Dermis blood vessel endothelial cell (primary cell): ENCODE results near the gene CAMK1G. TPM values are rescaled to one million over a fixed set of nuclear protein-coding genes. Genes with fewer than 3 reads are reported as not detected.

ENCODE experiments used
- DNase-seq: peaks from one replicate; pipeline ENCODE4 v3.0.0; 2010
- total RNA-seq: library from RNA; depleted of rRNA; stranded (reverse); fragments of >200 nt; gene quantifications from 2 replicates; pipeline ENCODE4 v1.2.3, GENCODE V29; 2014

The CAMK1G gene
- total RNA-seq, 1 donor from 2014 or later: not detected

DNA sequence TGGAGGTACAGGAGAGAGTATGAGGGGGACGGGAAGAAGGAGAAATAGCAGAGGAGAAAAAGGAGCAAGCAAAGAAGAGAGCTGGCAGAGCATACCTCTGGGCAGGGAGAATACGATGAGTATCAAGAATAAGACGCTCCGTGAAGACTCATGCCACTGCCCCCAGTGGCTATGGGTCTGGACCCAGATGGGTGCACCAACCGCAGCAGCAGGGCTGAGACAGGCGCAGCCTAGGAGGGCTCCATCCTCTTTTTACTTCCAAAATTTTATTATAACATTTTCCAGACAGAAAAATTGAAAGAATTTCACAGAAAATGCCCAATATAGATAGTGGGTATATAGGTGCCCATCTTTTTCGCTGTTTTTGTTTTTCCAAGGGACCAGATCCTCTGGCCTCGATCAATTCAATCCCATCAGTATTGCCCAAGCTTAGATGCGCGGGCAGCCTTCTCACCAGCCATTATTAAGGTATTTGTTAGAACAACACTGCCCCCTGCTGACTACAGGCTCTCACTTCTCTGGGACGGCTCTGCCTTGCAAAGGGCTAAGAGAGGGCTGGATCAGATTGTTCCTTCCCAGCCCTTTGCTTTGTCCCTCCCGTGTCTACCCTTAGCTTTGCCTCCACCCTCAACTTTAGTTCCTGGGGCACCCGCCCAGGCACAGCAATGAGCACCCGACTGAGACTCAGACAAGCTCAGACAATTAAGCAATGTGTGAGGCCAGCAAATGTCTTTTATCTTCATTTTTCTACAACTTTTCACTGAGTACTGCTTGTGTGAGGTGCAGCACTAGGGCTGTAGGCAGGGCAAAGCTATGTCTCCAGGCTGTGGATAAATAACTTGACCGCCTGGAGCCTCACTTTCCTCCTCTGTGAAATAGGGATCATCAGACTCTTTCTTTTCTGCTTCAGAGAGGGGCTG, 17.5 kb upstream of the CAMK1G start:
- DNase-seq: peak; percentile 90

DNA sequence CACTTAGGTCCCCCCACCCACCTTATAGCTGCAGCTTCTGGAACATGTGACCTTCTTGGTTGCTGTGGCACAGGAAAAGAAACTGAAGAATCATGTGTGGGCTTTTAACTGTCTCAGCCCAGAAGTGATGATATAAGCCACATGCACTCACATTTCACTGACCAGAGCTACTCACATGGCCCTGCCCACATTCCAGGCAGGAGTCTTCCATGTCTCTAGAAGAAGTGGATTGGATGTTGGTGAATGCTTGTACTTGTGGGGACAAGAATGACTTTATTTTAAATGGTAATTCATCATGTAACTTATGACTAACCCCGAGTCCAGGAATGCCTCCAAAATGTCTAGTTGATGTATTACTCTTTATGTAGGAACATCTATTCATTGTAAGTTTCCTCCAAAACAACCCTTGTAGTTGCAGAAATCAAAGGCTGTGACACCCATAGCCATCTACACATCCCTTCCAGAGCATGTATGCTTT, 15.8 kb upstream of the CAMK1G start:
- DNase-seq: no peak

DNA sequence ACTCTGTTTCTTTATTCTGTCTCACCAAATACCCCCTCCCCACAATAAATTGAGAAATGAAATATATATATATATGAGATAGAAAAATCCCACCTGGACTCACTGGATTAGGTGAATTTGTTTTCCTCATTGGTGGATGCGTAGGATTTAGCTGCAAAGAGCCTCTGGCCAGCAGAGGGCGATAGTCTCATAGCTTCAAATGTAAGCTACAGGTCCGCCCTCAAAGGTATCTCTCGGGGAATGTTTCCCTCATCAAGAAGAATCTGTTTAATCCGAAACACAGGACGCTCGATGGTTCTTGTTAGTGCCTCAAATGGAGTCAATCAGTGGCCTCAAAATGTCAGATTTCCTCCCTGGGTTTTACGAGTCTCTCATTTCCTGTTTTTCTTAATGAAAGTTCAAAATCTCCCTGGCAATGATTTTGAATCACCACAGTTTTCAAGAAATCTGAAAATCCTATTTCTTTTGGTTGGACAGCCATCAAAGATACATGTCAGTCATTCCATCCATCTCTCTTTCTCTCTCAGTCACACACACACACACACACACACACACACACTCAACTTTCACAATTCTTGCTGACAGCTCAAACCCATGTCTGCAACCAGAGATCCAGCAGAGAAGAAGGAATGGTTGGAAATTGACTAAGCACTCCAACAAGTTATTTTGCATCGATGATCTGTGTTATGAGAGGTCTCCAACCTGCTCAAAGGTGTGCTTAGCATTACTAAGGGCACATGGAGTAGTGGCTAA, 13.9 kb upstream of the CAMK1G start:
- DNase-seq: peak; percentile 90

DNA sequence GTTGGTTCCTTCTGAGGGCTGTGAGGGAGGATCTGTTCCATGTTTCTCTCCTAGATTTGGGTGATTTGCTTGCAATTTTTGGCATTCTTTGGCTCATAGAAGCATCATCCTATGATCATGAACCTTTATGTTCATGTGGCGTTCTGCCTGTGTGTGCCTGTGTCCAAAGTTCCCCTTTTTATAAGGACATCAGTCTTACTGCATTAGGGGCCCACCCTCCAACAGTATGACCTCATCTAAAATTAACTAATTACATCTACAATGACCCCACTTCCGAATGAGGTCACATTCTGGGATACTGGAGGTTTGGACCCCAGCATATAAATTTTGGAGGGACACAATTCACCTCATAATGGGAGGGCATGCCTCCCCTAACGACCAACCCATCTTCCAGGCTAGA, 12.8 kb upstream of the CAMK1G start:
- no peak for DNase-seq

DNA sequence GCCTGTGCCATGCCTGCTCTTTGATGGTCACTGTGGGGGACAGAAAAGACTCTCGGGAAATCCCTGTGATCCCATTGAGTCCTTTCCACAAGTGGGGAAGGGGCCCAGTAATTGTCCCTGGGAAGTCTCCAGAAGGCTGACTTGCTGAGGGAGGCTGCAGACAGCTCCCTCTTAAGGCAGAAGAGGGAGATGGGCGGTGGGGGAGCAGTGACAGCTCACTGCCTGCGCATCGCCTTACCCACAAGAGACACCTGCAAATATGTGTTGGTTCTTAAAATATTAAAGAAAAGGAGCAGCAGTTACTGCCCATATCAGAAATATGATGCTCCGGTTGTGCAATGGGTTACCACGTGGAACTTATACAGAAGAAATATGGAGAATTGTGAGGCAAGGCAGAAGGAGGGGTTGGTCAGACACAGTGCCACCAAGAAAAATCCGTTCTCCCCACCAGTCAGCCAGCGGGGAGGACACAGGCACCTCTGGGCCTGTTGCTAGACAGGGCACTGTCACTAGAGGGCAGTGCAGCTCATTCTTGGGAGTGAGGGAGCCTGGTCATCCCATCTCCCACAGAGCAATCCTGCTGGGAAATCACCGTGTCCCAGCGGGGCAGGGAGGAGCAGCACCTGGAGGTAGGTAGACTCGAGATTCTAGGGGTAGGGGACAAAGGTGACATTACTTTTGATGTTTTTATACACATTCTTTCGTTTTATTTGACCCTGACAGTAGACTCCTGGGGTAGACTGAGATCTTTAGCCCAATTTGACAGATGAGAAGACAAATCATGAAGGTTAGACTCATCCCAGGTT, 6.9 kb upstream of the CAMK1G start:
- DNase-seq: peak; percentile 85

DNA sequence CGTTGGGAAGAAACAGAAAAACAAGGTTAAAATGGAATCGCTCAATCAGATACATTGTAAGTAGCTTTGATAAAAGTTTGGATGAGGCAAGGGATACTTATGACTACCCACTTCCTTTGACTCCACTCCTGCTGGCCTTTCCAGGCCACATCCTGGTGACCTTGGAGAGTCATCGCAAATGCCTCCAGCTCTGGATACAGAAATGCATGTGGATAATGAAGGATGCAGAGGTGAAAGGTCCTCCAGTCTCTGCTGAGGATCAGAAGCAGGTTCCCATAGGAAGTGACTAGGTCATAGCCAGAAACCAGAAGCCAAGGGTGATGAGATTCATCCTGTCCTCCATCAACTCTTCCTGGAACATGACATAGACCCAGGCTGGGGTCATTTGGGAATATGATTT, 6.2 kb upstream of the CAMK1G start:
- peak; percentile 38 for DNase-seq

DNA sequence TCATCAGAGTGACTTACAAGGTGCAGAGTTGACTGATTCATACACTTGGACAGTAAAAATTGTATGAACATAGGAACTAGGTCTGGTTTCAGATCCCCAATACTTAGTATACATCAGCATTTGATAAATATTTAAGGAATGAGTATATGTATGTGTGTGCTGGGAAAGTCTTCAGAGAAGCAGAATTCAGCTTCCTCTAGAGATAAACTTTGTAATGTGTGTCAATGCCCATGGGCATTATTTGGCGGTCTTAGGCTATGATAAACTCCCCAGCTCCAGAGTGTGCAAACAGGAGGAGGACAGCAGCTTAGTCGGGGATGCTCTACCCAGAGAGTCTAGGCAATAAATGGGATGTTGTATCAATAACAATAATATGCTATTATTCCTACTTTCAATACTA, 2.9 kb upstream of the CAMK1G start:
- DNase-seq: no peak

DNA sequence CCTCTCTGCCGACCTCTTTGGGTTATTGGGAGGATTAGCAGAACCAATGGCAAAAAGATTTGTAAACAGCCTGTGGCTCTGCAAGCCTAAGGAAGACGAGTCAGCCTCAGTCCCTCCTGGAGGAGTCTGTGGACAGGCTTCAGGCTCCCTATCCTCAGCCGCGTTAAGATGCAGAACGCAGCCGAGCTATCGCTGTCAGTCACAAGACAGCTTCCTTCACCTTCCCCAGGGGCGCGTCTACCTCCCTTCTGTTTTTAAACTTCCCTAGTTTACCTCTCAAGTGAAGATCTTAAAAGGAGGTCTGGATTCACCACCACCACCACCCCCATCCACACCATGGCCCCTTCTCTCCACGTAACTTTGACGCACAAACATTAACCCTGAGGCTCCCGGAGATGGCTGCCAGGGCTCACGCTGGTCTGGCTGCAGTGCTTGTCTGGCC, 738 bp downstream of the CAMK1G start:
- DNase-seq: no peak

DNA sequence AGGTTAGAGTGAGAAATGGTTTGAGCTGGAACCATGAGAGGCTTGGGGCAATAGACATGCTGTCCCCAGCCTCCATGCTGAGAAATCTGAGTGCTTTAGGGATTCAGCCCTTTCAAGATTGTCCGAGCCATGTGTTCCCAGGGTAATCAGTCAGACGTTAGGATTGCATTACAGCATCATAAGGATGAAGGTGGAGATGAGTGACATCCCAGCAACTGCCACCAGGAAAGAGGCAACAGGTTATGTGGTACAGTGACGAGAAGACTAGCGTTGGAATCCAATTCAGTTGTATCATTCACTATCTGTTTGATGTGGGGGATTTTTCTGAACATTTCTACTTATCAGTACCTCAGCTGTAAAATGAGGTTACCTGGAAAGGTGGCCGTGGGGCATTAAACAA, 1.7 kb downstream of the CAMK1G start:
- DNase-seq: no peak

DNA sequence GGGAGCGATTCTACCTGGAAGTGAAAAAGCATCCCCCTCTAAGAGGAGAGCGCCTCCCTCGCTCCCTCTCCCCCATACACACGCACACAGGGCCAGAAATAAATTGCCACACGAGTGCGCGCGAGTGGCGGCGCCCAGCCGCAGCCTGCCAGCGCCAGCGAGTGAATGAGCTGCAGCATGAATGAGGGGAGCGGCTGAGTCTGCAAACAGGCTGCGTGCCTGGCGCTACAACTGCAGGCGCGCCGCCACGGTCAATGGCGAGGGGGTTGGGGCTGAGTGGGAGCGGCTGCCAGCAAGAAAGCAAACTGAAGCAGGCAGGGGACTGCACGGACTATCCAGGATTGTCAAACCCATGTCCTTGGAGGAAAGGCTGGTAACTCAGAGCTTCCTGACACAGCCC, 2.2 kb downstream of the CAMK1G start:
- peak; percentile 54 for DNase-seq

DNA sequence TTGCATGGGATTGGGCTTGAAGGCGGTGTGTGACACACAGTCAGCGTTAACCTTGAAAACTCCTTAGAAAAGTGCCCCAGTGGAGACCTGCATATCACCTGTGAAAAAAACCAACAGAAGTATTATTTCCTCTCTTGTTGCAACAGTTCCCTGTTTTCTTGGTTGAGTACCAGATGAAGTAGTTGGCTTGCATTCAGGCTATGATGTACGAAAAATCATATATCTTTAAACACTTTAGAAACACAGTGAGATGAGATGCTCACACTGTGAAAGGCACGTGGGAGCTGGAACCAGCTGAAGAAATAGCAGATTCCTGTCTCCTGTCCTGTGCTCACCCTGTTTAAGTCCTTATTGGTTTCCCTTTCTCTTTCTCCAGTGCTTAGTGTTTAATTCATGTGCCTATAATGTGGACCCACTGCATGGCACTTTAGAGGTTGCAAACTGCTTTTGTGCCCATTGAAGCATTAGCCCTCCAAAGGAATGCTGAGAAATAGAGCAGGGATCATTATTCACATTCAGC, 2.8 kb downstream of the CAMK1G start:
- DNase-seq: no peak

DNA sequence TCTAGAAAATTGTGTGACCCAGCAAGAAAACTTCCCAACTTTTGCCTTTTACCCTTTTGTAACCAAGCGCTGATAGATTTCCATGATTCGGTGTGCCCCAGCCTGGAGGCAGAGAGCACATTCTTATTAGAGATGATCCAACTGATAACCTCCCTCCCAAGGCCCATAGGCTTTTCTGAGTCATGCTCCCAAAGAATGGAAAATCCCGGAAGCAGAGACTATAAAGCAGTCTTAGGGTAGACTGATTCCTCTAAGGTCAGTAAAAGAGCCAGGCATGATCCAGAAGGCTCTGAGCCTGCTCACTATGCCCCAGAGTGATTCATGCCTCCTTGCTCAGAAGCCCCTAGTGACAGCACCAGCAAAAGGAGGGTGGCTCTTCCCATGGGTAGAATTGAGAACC, 4.3 kb downstream of the CAMK1G start:
- DNase-seq: peak; percentile 75

DNA sequence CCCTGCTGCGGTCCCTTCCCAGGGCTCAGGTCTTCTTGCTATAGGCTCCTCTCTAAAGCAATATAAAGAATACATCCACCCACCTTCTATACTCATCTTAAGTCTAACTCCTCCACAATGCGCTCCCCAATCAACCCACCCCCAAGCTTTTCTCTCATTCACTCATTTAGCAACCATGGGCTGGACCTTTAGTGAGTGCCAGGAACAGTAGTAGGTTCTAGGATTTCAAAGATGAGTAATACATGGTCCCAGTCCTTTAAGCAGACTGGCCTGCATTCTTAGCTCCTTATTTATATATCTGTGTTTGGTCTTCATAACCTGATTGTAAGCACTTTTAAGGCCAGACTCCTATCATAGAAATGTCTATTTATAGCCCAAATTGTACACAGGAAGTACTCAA, 5.9 kb downstream of the CAMK1G start:
- DNase-seq: no peak

DNA sequence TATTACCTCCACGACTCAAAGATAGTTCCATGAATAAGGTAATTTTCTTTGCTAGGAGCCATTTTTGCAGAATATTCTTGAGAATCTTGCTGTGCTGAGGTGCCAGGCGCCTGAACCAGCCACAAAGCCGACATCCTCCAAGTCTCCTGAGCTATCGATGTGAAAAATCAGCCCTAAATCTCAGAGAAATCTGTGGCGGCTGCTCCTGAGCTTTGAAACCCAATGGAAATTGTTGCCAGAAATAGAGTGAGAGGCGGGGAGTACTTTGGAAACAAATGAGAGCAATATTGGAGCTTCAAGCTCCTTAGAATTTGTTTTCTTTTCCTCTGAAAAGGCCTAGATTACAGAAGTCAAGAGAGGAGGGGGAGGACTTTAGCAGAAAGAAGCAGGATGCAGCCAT, 6.3 kb downstream of the CAMK1G start:
- no peak for DNase-seq

DNA sequence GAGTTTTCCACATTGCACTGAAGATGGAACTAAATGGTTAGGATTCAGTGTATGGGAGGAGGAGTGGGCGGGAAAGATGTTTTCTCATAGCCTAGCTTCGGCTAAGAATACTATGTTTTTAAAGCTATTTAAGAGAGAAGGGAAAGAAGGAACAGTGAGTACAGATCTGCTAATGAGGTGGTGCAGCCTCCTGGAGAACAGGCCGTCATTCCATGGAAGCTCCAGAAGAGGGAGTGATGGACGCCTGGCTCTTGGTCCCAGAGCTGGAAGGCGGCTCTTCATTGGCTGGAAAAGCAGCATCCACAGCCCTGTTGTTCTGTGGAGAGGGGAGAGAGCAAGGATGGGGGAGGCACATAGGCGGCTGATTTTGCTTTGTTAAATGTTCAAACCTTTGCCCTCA, 6.9 kb downstream of the CAMK1G start:
- DNase-seq: peak; percentile 63

DNA sequence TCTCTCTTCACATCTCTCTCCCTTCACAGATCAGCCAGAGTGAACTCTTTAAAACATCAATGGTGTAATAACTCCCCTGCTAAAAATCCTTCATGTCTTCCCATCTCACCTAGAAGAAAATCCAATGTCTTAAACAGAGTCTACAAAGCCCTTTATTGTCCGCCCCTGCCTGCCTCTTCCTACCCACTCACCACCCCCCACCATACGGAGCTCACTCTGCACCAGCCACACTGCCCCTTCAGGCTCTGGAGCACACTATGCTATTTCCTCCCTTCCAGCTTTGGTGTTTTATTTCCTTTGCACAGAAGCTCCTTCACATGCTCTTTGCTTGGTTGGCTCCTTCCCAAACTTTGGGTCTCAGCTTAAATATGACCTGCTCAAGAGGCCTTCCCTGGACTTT, 10.2 kb downstream of the CAMK1G start:
- DNase-seq: peak; percentile 16

DNA sequence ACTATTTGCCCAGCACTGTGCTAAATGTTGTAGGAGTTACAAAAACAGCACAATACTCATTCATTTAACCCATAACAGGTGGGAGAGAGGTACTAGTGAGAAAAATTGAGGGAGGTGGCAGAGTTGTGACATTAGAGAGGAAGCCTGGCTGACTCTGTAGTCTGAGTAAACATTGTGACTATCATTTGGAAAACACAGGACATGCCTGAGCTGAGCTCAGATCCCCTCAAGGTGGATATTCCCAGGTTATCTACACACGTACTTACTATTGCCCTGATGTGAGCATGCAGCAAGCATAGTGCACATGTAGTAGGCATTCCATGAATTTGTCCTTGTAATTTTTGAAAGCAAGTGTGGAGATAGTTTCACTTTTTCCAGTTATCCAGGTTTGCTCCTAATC, 10.9 kb downstream of the CAMK1G start:
- no peak for DNase-seq

DNA sequence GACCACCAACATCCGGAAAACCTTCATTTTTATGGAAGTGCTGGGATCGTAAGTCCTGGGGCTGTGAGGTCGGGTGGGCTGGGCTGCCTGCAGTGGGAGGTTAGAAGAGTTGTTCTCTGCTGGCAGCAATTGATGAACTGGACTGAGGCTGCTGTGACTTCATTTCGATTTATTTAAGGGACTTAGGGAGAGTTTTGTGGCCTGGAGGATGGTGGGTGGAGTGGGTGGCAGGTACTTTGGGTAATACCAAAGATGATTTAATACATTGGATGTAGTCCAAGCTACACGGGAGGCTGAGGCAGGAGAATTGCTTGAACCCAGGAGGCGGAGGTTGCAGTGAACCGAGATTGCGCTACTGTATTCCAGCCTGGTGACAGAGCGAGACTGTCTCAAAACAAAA, 11.5 kb downstream of the CAMK1G start:
- no peak for DNase-seq

DNA sequence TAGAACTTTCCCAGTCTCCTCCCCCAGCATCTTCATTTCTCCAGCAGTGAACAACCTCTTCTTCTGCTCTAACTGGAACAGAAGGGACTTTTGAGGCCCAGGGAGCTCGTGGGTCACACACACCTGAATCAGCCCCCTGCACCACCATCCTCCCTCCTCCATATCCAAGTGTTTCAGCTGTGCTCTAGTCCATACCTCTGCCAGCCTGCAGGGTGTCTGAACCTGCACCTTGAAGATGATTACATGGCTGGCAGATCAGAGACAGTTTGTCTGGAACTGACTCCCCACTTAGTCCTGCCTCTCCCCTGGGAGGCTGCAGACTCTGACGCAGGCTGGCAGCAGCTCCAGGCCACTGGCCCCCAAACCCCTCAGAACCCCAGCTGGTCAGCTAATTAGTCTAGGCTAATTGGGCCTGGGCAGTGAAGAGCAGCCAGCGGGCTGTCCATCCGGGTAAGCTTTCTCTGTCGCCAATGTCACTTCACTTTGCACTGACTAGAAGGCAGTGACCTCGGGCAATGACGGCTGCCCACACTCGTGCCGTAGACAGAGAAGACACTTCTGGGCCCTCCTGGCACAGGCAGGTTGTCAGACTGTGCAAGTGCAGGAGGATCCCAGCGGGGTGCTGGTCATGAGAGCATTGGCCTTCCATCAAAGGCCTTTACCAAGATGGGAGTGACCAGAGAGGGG, 12.2 kb downstream of the CAMK1G start:
- no peak for DNase-seq

DNA sequence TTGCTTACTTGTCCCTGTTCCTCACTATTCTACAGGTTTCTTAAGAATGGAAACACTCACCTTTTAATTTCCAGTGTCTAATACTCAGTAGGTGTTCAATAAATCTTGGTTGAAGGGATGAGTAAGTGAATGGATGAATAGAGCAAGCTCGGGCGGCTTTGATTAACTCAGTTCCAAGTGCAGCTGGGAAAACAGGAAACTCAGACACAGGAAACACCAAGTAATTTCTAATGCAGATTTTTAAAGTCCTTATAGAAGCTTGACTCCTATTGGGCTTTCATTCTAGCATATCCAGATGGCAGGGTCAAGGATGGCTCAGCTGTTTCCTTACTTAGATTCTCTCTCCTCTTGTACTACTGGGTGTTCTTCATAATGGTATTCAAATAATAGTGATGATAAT, 14.0 kb downstream of the CAMK1G start:
- DNase-seq: peak; percentile 84

DNA sequence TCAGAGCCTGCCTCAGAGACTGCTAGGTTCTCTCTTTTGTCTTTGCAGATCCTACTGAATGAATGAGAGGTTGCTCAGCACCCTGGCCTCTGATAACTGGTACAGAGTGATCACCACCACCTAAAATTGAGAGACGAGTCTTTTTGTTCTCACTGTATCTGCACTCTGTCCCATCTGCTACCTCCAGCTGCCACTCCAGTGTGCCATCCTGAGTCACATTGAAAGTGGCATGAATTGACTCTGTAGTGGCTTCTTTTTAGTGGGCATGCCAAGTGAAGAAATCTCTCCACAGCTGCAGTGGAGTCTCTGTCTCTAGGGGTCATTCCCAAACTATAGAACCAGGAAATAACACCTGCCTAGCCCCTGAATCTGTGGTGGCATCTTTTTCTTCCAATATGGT, 14.7 kb downstream of the CAMK1G start:
- no peak for DNase-seq

DNA sequence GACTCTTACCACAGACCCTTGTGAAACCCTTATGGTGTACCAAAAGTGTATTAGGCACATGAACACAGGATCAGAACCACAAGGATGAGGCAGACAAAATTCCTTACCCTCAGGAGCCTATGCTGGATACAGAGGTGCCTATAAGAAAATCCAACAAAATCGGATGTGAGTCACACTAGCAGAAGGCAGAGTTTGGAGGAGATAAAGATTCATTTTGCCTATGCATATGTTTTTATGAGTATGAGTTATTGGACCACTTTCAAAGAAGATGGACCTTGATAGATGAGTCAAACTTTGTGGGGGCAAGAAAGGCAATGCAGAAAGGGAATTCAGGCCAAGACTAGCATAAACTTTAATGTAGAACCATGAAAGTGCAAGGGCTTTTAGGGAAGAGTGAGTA, 17.0 kb downstream of the CAMK1G start:
- no peak for DNase-seq
